Naive B cell (primary cell): ENCODE results near the gene MFAP4. TPM values are rescaled to one million over a fixed set of nuclear protein-coding genes. Genes with fewer than 3 reads are reported as not detected.

Source experiments
- ATAC-seq, 2 donors: fragments of 150-1000 bp; cut with Tn5 transposase; 2 replicates each; pipeline ENCODE4 v1.10.0; 2021; ENCODE audit warnings: low read depth in 2 of 2, mild to moderate bottlenecking in 2 of 2, moderate library complexity in 2 of 2
- DNase-seq: peaks from one replicate; pipeline ENCODE4 v3.0.0; 2022
- H3K27ac Mint-ChIP-seq, 6 donors: one replicate each; pipeline ENCODE4 v1.8.0; 2020 to 2022; ENCODE audit warnings: mild to moderate bottlenecking in 6 of 6, mixed read lengths in 6 of 6, moderate library complexity in 5 of 6, inconsistent platforms in 2 of 6
- H3K27me3 Mint-ChIP-seq, 3 donors: one replicate each; pipeline ENCODE4 v1.8.0; 2021 to 2022; ENCODE audit warnings: mixed read lengths in 3 of 3, mild to moderate bottlenecking in 1 of 3
- H3K36me3 Mint-ChIP-seq, 2 donors: one replicate each; pipeline ENCODE4 v1.8.0; 2020 to 2022; ENCODE audit warnings: mixed read lengths in 2 of 2, inconsistent platforms in 1 of 2, mild to moderate bottlenecking in 1 of 2
- H3K4me1 Mint-ChIP-seq, 3 donors: one replicate each; pipeline ENCODE4 v1.8.0; 2020 to 2022; ENCODE audit warnings: mixed read lengths in 3 of 3, inconsistent platforms in 1 of 3, mild to moderate bottlenecking in 1 of 3, moderate library complexity in 1 of 3
- H3K4me3 Mint-ChIP-seq, 8 donors: one replicate each; pipeline ENCODE4 v1.8.0; 2020 to 2022; ENCODE audit warnings: mild to moderate bottlenecking in 8 of 8, mixed read lengths in 8 of 8, moderate library complexity in 8 of 8, inconsistent platforms in 2 of 8
- H3K9me3 Mint-ChIP-seq, 7 donors: one replicate each; pipeline ENCODE4 v1.8.0; 2020 to 2022; ENCODE audit warnings: mixed read lengths in 7 of 7, mild to moderate bottlenecking in 5 of 7, inconsistent platforms in 2 of 7, moderate library complexity in 1 of 7
- polyA plus RNA-seq, 6 donors: library from polyadenylated mRNA; unstranded; fragments of 300-500 nt; fragmentation: Illumina TruSeq; gene quantifications; one replicate each; pipeline ENCODE4 v1.2.3, GENCODE V29; 2021; ENCODE audit warnings: low read depth in 6 of 6

Gene MFAP4
- polyA plus RNA-seq, 6 donors from 2014 or later, result not detected

GRCh38 chr17:19366637-19366972 lies 20.4 kb downstream of the MFAP4 start:
- no peak for ATAC-seq
- Mint-ChIP-seq H3K27ac (peak overlapping the region in 1 of 6 donors; percentile 83), H3K4me1 (peaks cover 35 to 38% (median 35%) of the 10 kb centered on the region in 3 donors), H3K9me3 (peaks cover 0 to 1% (median 0%) of the 10 kb centered on the region in 7 donors), H3K36me3 (no peaks in the 10 kb centered on the region), H3K27me3 (peaks cover 0 to 8% (median 0%) of the 10 kb centered on the region in 3 donors), H3K4me3 (no peak overlapping the region)
- no peak for DNase-seq

- Mint-ChIP-seq H3K27me3 (peaks cover 0 to 8% (median 0%) of the 10 kb centered on the region in 3 donors), H3K36me3 (no peaks in the 10 kb centered on the region), H3K4me3 (peak overlapping the region in 2 of 8 donors; percentile 39 to 47), H3K4me1 (peaks cover 29 to 37% (median 34%) of the 10 kb centered on the region in 3 donors), H3K9me3 (peaks cover 0 to 1% (median 0%) of the 10 kb centered on the region in 7 donors), H3K27ac (peak overlapping the region in 2 of 6 donors; percentile 26 to 88)
- ATAC-seq (no peak), DNase-seq (no peak)
These were observed 21.0 kb downstream of the MFAP4 start for GRCh38 chr17:19365833-19366636.

- Mint-ChIP-seq H3K4me1 (peaks cover 24 to 31% (median 28%) of the 10 kb centered on the region in 3 donors), H3K9me3 (peaks cover 0 to 1% (median 0%) of the 10 kb centered on the region in 7 donors), H3K27me3 (peaks cover 0 to 11% (median 2%) of the 10 kb centered on the region in 3 donors), H3K36me3 (no peaks in the 10 kb centered on the region), H3K4me3 (peak overlapping the region in 1 of 8 donors; percentile 19), H3K27ac (no peak overlapping the region)
- DNase-seq (no peak), ATAC-seq (no peak)
These were observed 21.5 kb downstream of the MFAP4 start for GRCh38 chr17:19365499-19365817.

- ATAC-seq (no peak), DNase-seq (no peak)
- Mint-ChIP-seq H3K4me1 (peaks cover 19 to 26% (median 22%) of the 10 kb centered on the region in 3 donors), H3K9me3 (peaks cover 0 to 1% (median 0%) of the 10 kb centered on the region in 7 donors), H3K4me3 (no peak overlapping the region), H3K27ac (no peak overlapping the region), H3K36me3 (no peaks in the 10 kb centered on the region), H3K27me3 (peaks cover 5 to 16% (median 7%) of the 10 kb centered on the region in 3 donors)
These were observed 22.1 kb downstream of the MFAP4 start for GRCh38 chr17:19364699-19365498.

- no peak for ATAC-seq
- Mint-ChIP-seq H3K36me3 (no peaks in the 10 kb centered on the region), H3K9me3 (peaks cover 0 to 1% (median 0%) of the 10 kb centered on the region in 7 donors), H3K4me1 (peaks cover 5 to 17% (median 12%) of the 10 kb centered on the region in 3 donors), H3K27me3 (peaks cover 12 to 29% (median 19%) of the 10 kb centered on the region in 3 donors), H3K27ac (peak overlapping the region in 1 of 6 donors; percentile 26), H3K4me3 (peak overlapping the region in 7 of 8 donors; percentile 2 to 94 (median 60))
- DNase-seq, result no peak
These were observed 23.4 kb downstream of the MFAP4 start for GRCh38 chr17:19363460-19364035.

GRCh38 chr17:19363114-19363438 lies 23.9 kb downstream of the MFAP4 start:
- ATAC-seq (no peak), DNase-seq (no peak)
- Mint-ChIP-seq H3K4me1 (peaks cover 5 to 17% (median 12%) of the 10 kb centered on the region in 3 donors), H3K27ac (peak overlapping the region in 3 of 6 donors; percentile 66 to 94 (median 89)), H3K36me3 (no peaks in the 10 kb centered on the region), H3K4me3 (peak overlapping the region; percentile 70 to 97 (median 94)), H3K9me3 (peaks cover 0 to 1% (median 0%) of the 10 kb centered on the region in 7 donors), H3K27me3 (peaks cover 17 to 34% (median 23%) of the 10 kb centered on the region in 3 donors)

- DNase-seq (peak; percentile 90), ATAC-seq (peak; percentile 84)
- H3K4me1 Mint-ChIP-seq, result peaks cover 5 to 17% (median 12%) of the 10 kb centered on the region in 3 donors
- H3K4me3 Mint-ChIP-seq, result peak within 1 kb of the TSS; percentile 70 to 97 (median 94)
- peaks cover 17 to 35% (median 25%) of the 10 kb centered on the region in 3 donors for H3K27me3 Mint-ChIP-seq
- peaks cover 0 to 1% (median 0%) of the 10 kb centered on the region in 7 donors for H3K9me3 Mint-ChIP-seq
- peak within 1 kb of the TSS; percentile 66 to 96 (median 92) for H3K27ac Mint-ChIP-seq
- H3K36me3 Mint-ChIP-seq, result no peaks in the 10 kb centered on the region
These were observed 24.5 kb downstream of the MFAP4 start, which contains the start of gene B9D1 for GRCh38 chr17:19362277-19363113. B9D1 (minus strand) TSS chr17:19362723; CDS start chr17:19362569, 154 bp downstream.

GRCh38 chr17:19361944-19362276 lies 25.1 kb downstream of the MFAP4 start:
- ATAC-seq (no peak), DNase-seq (no peak)
- Mint-ChIP-seq H3K27ac (peak overlapping the region in 4 of 6 donors; percentile 66 to 89 (median 78)), H3K4me3 (peak overlapping the region; percentile 70 to 97 (median 86)), H3K27me3 (peaks cover 21 to 35% (median 31%) of the 10 kb centered on the region in 3 donors), H3K9me3 (peaks cover 0 to 1% (median 0%) of the 10 kb centered on the region in 7 donors), H3K4me1 (peaks cover 5 to 17% (median 12%) of the 10 kb centered on the region in 3 donors), H3K36me3 (no peaks in the 10 kb centered on the region)

- ATAC-seq (no peak), DNase-seq (no peak)
- Mint-ChIP-seq H3K27ac (peak overlapping the region in 4 of 6 donors; percentile 27 to 86 (median 75)), H3K27me3 (peaks cover 24 to 35% (median 33%) of the 10 kb centered on the region in 3 donors), H3K4me3 (peak overlapping the region; percentile 60 to 97 (median 74)), H3K4me1 (peaks cover 5 to 17% (median 12%) of the 10 kb centered on the region in 3 donors), H3K36me3 (no peaks in the 10 kb centered on the region), H3K9me3 (peaks cover 0 to 1% (median 0%) of the 10 kb centered on the region in 7 donors)
These were observed 25.7 kb downstream of the MFAP4 start for GRCh38 chr17:19361326-19361725.

GRCh38 chr17:19360772-19361171 lies 26.2 kb downstream of the MFAP4 start:
- Mint-ChIP-seq H3K27ac (peak overlapping the region in 2 of 6 donors; percentile 58 to 66), H3K4me3 (peak overlapping the region in 1 of 8 donors; percentile 97), H3K36me3 (no peaks in the 10 kb centered on the region), H3K9me3 (peaks cover 0 to 1% (median 0%) of the 10 kb centered on the region in 7 donors), H3K4me1 (peaks cover 5 to 17% (median 12%) of the 10 kb centered on the region in 3 donors), H3K27me3 (peaks cover 24 to 33% (median 30%) of the 10 kb centered on the region in 3 donors)
- ATAC-seq (no peak), DNase-seq (no peak)

- DNase-seq (no peak), ATAC-seq (no peak)
- H3K9me3 Mint-ChIP-seq, result no peaks in the 10 kb centered on the region
- no peak overlapping the region for H3K4me3 Mint-ChIP-seq
- peaks cover 26 to 37% (median 29%) of the 10 kb centered on the region in 3 donors for H3K27me3 Mint-ChIP-seq
- peak overlapping the region in 1 of 6 donors; percentile 10 for H3K27ac Mint-ChIP-seq
- H3K4me1 Mint-ChIP-seq, result peaks cover 5 to 17% (median 12%) of the 10 kb centered on the region in 3 donors
- no peaks in the 10 kb centered on the region for H3K36me3 Mint-ChIP-seq
These were observed 27.1 kb downstream of the MFAP4 start for GRCh38 chr17:19359856-19360255.

GRCh38 chr17:19359151-19359550 lies 27.8 kb downstream of the MFAP4 start:
- no peaks in the 10 kb centered on the region for H3K36me3 Mint-ChIP-seq
- H3K4me1 Mint-ChIP-seq, result peaks cover 5 to 17% (median 12%) of the 10 kb centered on the region in 3 donors
- H3K27ac Mint-ChIP-seq, result no peak overlapping the region
- no peak for ATAC-seq
- H3K9me3 Mint-ChIP-seq, result no peaks in the 10 kb centered on the region
- no peak for DNase-seq
- H3K4me3 Mint-ChIP-seq, result peak overlapping the region in 1 of 8 donors; percentile 41
- peaks cover 31 to 42% (median 34%) of the 10 kb centered on the region in 3 donors for H3K27me3 Mint-ChIP-seq
